Pericardium fibroblast (primary cell): ENCODE data around the gene NCF4. TPM values are rescaled to one million over a fixed set of nuclear protein-coding genes. Genes with fewer than 3 reads are reported as not detected.

ENCODE experiments used
- total RNA-seq: library from RNA; depleted of rRNA; stranded (reverse); fragments of >200 nt; gene quantifications from 2 replicates; pipeline ENCODE4 v1.2.3, GENCODE V29; 2015

The NCF4 gene
- total RNA-seq, result not detected in 2 replicates

GRCh38 chr22:36860821-36861659, at the start of gene NCF4:
NCF4 (plus strand) TSS chr22:36861006; CDS start chr22:36861172, 166 bp downstream.

GRCh38 chr22:36816636-36817524, 43.9 kb upstream of the NCF4 start, which contains the start of gene PVALB:
PVALB (minus strand) TSS chr22:36817035; CDS start chr22:36817005, 30 bp downstream.

GRCh38 chr22:36913427-36914389, 52.9 kb downstream of the NCF4 start, which contains the start of gene CSF2RB:
CSF2RB (plus strand) TSS chr22:36913628; CDS start chr22:36922208, 8,580 bp downstream.

Other genes starting within 250 kb of the NCF4 start
- gene CACNG2, start 157.3 kb upstream of the NCF4 start, total RNA-seq, result not detected in 2 replicates
- 15.4 and 24.2 TPM in 2 replicates for gene IFT27, start 84.9 kb upstream of the NCF4 start, total RNA-seq
- not detected in 2 replicates for gene PVALB, start 44.0 kb upstream of the NCF4 start, total RNA-seq
- 0.17 and 0.82 TPM in 2 replicates for gene CSF2RB, start 52.6 kb downstream of the NCF4 start, total RNA-seq
- gene TST, start 158.4 kb downstream of the NCF4 start, total RNA-seq, result 59.9 and 89.4 TPM in 2 replicates
- 227 TPM in 2 replicates for gene MPST, start 158.7 kb downstream of the NCF4 start, total RNA-seq
- 18.6 and 33.7 TPM in 2 replicates for gene KCTD17, start 190.7 kb downstream of the NCF4 start, total RNA-seq
- gene TMPRSS6, start 248.7 kb downstream of the NCF4 start, total RNA-seq, result 0.12 TPM in 1 of 2 replicates, not detected in the other